ENCODE data around the gene SVOP. TPM values are rescaled to one million over a fixed set of nuclear protein-coding genes. Genes with fewer than 3 reads are reported as not detected.

The SVOP gene
- total RNA-seq, 2 donors from 2014 or later = not detected

- Histone ChIP-seq H3K27me3 (ENCODE audit: control insufficient read depth, insufficient read depth, low read length, poor library complexity, severe bottlenecking) (no peaks in the 10 kb centered on the region), H3K9ac (ENCODE audit: extremely low read depth, low read length, poor library complexity, severe bottlenecking) (no peak overlapping the region), H3K4me3 (ENCODE audit: low read length) (no peak overlapping the region), H3K27ac (ENCODE audit: low read depth, low read length) (no peak overlapping the region), H3K4me1 (ENCODE audit: control insufficient read depth, insufficient read depth, low read length) (no peaks in the 10 kb centered on the region), H3K36me3 (ENCODE audit: control insufficient read depth, insufficient read depth, low read length) (no peaks in the 10 kb centered on the region), H3K9me3 (ENCODE audit: control insufficient read depth, low read length) (no peaks in the 10 kb centered on the region)
- Mint-ChIP-seq H3K36me3 (ENCODE audit: low read depth) (no peaks in the 10 kb centered on the region), H3K9me3 (no peaks in the 10 kb centered on the region), H3K27me3 (ENCODE audit: insufficient read depth) (peaks cover 3% of the 10 kb centered on the region), H3K27ac (no peak overlapping the region), H3K4me1 (no peaks in the 10 kb centered on the region), H3K4me3 (no peak overlapping the region)
- TF ChIP-seq, protein P1, sequence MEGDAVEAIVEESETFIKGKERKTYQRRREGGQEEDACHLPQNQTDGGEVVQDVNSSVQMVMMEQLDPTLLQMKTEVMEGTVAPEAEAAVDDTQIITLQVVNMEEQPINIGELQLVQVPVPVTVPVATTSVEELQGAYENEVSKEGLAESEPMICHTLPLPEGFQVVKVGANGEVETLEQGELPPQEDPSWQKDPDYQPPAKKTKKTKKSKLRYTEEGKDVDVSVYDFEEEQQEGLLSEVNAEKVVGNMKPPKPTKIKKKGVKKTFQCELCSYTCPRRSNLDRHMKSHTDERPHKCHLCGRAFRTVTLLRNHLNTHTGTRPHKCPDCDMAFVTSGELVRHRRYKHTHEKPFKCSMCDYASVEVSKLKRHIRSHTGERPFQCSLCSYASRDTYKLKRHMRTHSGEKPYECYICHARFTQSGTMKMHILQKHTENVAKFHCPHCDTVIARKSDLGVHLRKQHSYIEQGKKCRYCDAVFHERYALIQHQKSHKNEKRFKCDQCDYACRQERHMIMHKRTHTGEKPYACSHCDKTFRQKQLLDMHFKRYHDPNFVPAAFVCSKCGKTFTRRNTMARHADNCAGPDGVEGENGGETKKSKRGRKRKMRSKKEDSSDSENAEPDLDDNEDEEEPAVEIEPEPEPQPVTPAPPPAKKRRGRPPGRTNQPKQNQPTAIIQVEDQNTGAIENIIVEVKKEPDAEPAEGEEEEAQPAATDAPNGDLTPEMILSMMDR (conservative IDR thresholded peaks at IDR 0.05) = no peak
- no peak for DNase-seq
- 89 to 100% methylated on average over 1 of the region's 1 CpG for WGBS, 2 experiments (ENCODE audit: insufficient coverage in 1 of 2, insufficient read length in 1 of 2)
These were observed 55.0 kb downstream of the SVOP start for GRCh38 chr12:108965886-108966285.

DNA sequence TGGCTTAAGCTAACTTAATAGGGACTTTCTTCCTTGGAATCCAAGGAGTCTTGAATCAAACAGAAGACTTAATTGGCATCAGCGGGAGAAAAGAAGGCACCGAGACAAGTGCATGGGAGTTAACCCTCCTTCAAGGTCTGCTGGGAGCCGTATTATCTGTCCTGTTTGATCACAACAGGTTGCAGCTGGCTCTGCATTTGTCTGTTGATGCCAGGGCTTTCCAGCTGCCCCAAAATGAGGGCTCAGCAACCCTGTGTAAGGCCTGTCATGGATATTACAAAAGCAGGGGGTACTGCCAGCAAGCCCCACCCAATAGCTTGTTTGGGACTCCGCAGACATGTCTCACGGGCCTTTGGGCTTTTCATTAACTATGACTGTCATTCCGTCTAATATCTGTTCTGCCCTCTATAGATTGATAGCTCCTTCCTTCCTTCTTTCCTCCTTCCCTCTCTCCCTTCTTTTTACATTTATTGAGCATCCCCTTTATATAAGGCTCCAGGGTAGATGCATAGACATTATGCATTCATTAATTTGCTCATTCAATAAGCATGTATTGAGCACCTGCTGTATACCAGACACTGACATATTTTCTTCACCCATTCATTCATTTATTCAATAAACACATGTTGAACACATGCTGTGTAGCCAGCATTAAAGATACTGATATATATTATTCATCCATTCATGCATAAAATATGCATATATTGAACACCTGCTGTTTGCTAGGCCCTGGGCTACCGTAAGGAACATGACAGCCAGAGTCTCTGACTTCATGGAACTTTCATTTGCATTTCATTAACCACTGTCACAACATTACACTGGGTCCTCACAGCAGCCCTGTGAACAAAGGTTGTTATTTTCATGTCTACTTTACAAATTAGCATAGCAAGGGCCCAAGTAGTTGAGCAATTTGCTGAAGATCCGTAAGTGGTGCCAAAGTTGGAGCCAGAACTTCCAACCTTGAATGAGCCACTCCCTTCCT is 56.2 kb downstream of the SVOP start:
- DNase-seq = no peak
- H3K36me3 Mint-ChIP-seq (ENCODE audit: low read depth) = no peaks in the 10 kb centered on the region
- Histone ChIP-seq H3K9ac (ENCODE audit: extremely low read depth, low read length, poor library complexity, severe bottlenecking) (no peak overlapping the region), H3K4me3 (ENCODE audit: low read length) (no peak overlapping the region), H3K9me3 (ENCODE audit: control insufficient read depth, low read length) (no peaks in the 10 kb centered on the region), H3K27me3 (ENCODE audit: control insufficient read depth, insufficient read depth, low read length, poor library complexity, severe bottlenecking) (no peaks in the 10 kb centered on the region), H3K4me1 (ENCODE audit: control insufficient read depth, insufficient read depth, low read length) (no peaks in the 10 kb centered on the region), H3K36me3 (ENCODE audit: control insufficient read depth, insufficient read depth, low read length) (no peaks in the 10 kb centered on the region), H3K27ac (ENCODE audit: low read depth, low read length) (no peak overlapping the region)
- TF ChIP-seq, protein P1 (conservative IDR thresholded peaks at IDR 0.05) = no peak
- H3K27ac Mint-ChIP-seq = no peak overlapping the region
- H3K4me1 Mint-ChIP-seq = no peaks in the 10 kb centered on the region
- H3K27me3 Mint-ChIP-seq (ENCODE audit: insufficient read depth) = peaks cover 3% of the 10 kb centered on the region
- WGBS, 2 experiments (ENCODE audit: insufficient coverage in 1 of 2, insufficient read length in 1 of 2) = 87 to 88% methylated on average over 7 to 8 of the region's 8 CpGs
- H3K9me3 Mint-ChIP-seq = no peaks in the 10 kb centered on the region
- no peak overlapping the region for H3K4me3 Mint-ChIP-seq

- no peaks in the 10 kb centered on the region for H3K27me3 ChIP-seq (ENCODE audit: control insufficient read depth, insufficient read depth, low read length, poor library complexity, severe bottlenecking)
- WGBS, 2 experiments (ENCODE audit: insufficient coverage in 1 of 2, insufficient read length in 1 of 2) = 80 to 89% methylated on average over 1 to 4 of the region's 4 CpGs
- H3K27ac ChIP-seq (ENCODE audit: low read depth, low read length) = no peak overlapping the region
- Mint-ChIP-seq H3K36me3 (ENCODE audit: low read depth) (no peaks in the 10 kb centered on the region), H3K27me3 (ENCODE audit: insufficient read depth) (no peaks in the 10 kb centered on the region), H3K4me1 (no peaks in the 10 kb centered on the region), H3K9me3 (no peaks in the 10 kb centered on the region), H3K4me3 (no peak overlapping the region), H3K27ac (no peak overlapping the region)
- no peaks in the 10 kb centered on the region for H3K9me3 ChIP-seq (ENCODE audit: control insufficient read depth, low read length)
- no peak overlapping the region for H3K9ac ChIP-seq (ENCODE audit: extremely low read depth, low read length, poor library complexity, severe bottlenecking)
- DNase-seq = no peak
- H3K36me3 ChIP-seq (ENCODE audit: control insufficient read depth, insufficient read depth, low read length) = no peaks in the 10 kb centered on the region
- TF ChIP-seq, protein P1 (conservative IDR thresholded peaks at IDR 0.05) = no peak
- H3K4me3 ChIP-seq (ENCODE audit: low read length) = no peak overlapping the region
- no peaks in the 10 kb centered on the region for H3K4me1 ChIP-seq (ENCODE audit: control insufficient read depth, insufficient read depth, low read length)
These were observed 58.6 kb downstream of the SVOP start for GRCh38 chr12:108962256-108962655.
